Neural cell (in vitro differentiated cells): ENCODE measurements around the gene SKOR1. TPM values are rescaled to one million over a fixed set of nuclear protein-coding genes. Genes with fewer than 3 reads are reported as not detected.

ENCODE experiments used
- H2AFZ ChIP-seq: fragments of 200-600, 300-800 bp; sonication (generic), shearing (Covaris generic); 2 replicates; pipeline ENCODE4 v1.6.0; 2014; ENCODE audit warnings: low read depth, mild to moderate bottlenecking, antibody characterized with exemption, low read length, moderate library complexity
- H3F3A ChIP-seq: fragments of 200-600 bp; shearing (Covaris generic); 2 replicates; pipeline ENCODE4 v1.6.1; 2016; ENCODE audit warnings: mild to moderate bottlenecking, moderate library complexity, mixed read lengths, antibody characterized with exemption, low read length; ENCODE audit not compliant: insufficient read depth, poor library complexity, severe bottlenecking
- H3K27ac ChIP-seq: fragments of 200-600, 300-800 bp; sonication (generic), shearing (Covaris generic); 2 replicates; pipeline ENCODE4 v1.5.1; 2014; ENCODE audit warnings: mild to moderate bottlenecking, low read length, moderate library complexity
- H3K27me3 ChIP-seq: fragments of 300-800, 200-600 bp; sonication (generic), shearing (Covaris generic); 2 replicates; pipeline ENCODE4 v1.6.0; 2014; ENCODE audit warnings: mild to moderate bottlenecking, low read depth, low read length, moderate library complexity; ENCODE audit not compliant: insufficient read depth
- H3K36me3 ChIP-seq: fragments of 300-800, 200-600 bp; sonication (generic), shearing (Covaris generic); 2 replicates; pipeline ENCODE4 v1.5.1; 2014; ENCODE audit warnings: mild to moderate bottlenecking, antibody characterized with exemption, low read length, moderate library complexity; ENCODE audit not compliant: insufficient read depth
- H3K4me2 ChIP-seq: fragments of 300-800, 200-600 bp; sonication (generic), shearing (Covaris generic); 2 replicates; pipeline ENCODE4 v1.6.0; 2014; ENCODE audit warnings: mild to moderate bottlenecking, low read length
- H3K4me3 ChIP-seq: fragments of 300-800, 200-600 bp; sonication (generic), shearing (Covaris generic); 2 replicates; pipeline ENCODE4 v1.5.1; 2014; ENCODE audit warnings: mild to moderate bottlenecking, low read length, moderate library complexity
- H3K79me2 ChIP-seq: fragments of 200-600 bp; shearing (Covaris generic); replicated peaks from 2 replicates; pipeline ENCODE4 v1.6.0; 2014; ENCODE audit warnings: mild to moderate bottlenecking, low read length, moderate library complexity; ENCODE audit not compliant: insufficient read depth
- H3K9ac ChIP-seq: fragments of 300-800, 200-600 bp; sonication (generic), shearing (Covaris generic); 2 replicates; pipeline ENCODE4 v1.6.1; 2016; ENCODE audit warnings: mild to moderate bottlenecking, low read length, mixed read lengths
- H3K9me2 ChIP-seq: fragments of 200-600 bp; shearing (Covaris generic); 2 replicates; pipeline ENCODE4 v1.6.1; 2016; ENCODE audit warnings: mild to moderate bottlenecking, low read length, mixed read lengths; ENCODE audit not compliant: insufficient read depth
- H3K9me3 ChIP-seq: fragments of 200-600, 300-800 bp; sonication (generic), shearing (Covaris generic); 2 replicates; pipeline ENCODE4 v1.6.1; 2016; ENCODE audit warnings: mild to moderate bottlenecking, mixed run types, low read length, moderate library complexity, mixed read lengths
- H4K20me1 ChIP-seq: fragments of 200-600 bp; shearing (Covaris generic); 2 replicates; pipeline ENCODE4 v1.6.1; 2016; ENCODE audit warnings: mild to moderate bottlenecking, mixed run types; ENCODE audit not compliant: insufficient read depth
- EP300 ChIP-seq: fragments of 450-650 bp; conservative IDR thresholded peaks from 2 replicates; pipeline ENCODE4 v1.6.1; 2014; ENCODE audit warnings: antibody characterized with exemption, mild to moderate bottlenecking, moderate library complexity; ENCODE audit not compliant: poor library complexity, severe bottlenecking
- EZH2 ChIP-seq: fragments of 200-600, 300-800 bp; shearing (Covaris generic), sonication (generic); IDR thresholded peaks from 2 replicates; pipeline ENCODE4 v1.6.1; 2014; ENCODE audit warnings: antibody characterized with exemption, low read length, borderline replicate concordance, mild to moderate bottlenecking; ENCODE audit not compliant: insufficient read depth, poor library complexity, severe bottlenecking
- MXI1 ChIP-seq: fragments of 450-650 bp; conservative IDR thresholded peaks from 2 replicates; pipeline ENCODE4 v1.6.1; 2014; ENCODE audit warnings: antibody characterized with exemption, mild to moderate bottlenecking; ENCODE audit not compliant: poor library complexity, severe bottlenecking
- POLR2AphosphoS5 ChIP-seq: IDR thresholded peaks from 2 replicates; pipeline ENCODE4 v1.6.1; 2012
- RAD21 ChIP-seq: fragments of 450-650 bp; conservative IDR thresholded peaks from 2 replicates; pipeline ENCODE4 v1.6.1; 2014; ENCODE audit warnings: antibody characterized with exemption, mild to moderate bottlenecking, moderate library complexity
- SMC3 ChIP-seq: fragments of 450-650 bp; conservative IDR thresholded peaks from 2 replicates; pipeline ENCODE4 v1.6.1; 2014; ENCODE audit warnings: antibody characterized with exemption, mild to moderate bottlenecking, moderate library complexity; ENCODE audit not compliant: poor library complexity
- TAF1 ChIP-seq: IDR thresholded peaks from 2 replicates; pipeline ENCODE4 v1.6.1; 2012; ENCODE audit warnings: low read depth
- polyA plus RNA-seq: library from polyadenylated mRNA; depleted of rRNA; stranded (reverse); fragments of >200 nt; gene quantifications from 2 replicates; pipeline ENCODE4 v1.2.3, GENCODE V29; 2014
- TF ChIP-seq, protein P1 (sequence below): fragments of 450-650 bp; IDR thresholded peaks from 2 replicates; pipeline ENCODE4 v1.5.1; 2014; ENCODE audit warnings: antibody characterized with exemption, mild to moderate bottlenecking, moderate library complexity; ENCODE audit not compliant: poor library complexity, severe bottlenecking
- TF ChIP-seq, protein P2 (sequence below): IDR thresholded peaks from 2 replicates; pipeline ENCODE4 v1.6.1; 2012; ENCODE audit warnings: borderline replicate concordance

Gene SKOR1
- polyA plus RNA-seq, 1 donor from 2014 or later = 0.81 TPM

DNA sequence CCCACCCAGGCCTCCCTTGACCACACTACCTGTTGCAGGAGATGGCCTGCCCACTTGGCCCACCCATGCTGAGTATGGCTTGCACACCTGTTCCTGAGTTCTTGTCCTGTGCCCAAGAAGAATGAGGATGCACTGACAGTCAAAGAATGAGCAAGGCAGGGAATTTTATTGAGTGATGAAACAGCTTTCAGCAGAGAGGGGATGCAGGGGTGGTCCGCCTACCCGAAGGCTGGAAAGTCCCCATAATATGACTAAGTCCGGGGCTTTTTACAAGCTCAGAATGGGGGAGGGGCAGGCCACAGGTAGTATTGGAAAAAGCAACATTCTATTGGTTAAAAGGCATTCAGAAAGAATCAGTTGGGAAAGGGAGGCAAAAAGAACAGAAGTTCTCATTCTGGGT lies 44.4 kb downstream of the SKOR1 start:
- no peak for TF ChIP-seq EZH2
- TF ChIP-seq, protein P1, sequence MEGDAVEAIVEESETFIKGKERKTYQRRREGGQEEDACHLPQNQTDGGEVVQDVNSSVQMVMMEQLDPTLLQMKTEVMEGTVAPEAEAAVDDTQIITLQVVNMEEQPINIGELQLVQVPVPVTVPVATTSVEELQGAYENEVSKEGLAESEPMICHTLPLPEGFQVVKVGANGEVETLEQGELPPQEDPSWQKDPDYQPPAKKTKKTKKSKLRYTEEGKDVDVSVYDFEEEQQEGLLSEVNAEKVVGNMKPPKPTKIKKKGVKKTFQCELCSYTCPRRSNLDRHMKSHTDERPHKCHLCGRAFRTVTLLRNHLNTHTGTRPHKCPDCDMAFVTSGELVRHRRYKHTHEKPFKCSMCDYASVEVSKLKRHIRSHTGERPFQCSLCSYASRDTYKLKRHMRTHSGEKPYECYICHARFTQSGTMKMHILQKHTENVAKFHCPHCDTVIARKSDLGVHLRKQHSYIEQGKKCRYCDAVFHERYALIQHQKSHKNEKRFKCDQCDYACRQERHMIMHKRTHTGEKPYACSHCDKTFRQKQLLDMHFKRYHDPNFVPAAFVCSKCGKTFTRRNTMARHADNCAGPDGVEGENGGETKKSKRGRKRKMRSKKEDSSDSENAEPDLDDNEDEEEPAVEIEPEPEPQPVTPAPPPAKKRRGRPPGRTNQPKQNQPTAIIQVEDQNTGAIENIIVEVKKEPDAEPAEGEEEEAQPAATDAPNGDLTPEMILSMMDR = no peak
- no peak for TF ChIP-seq MXI1
- no peak for TF ChIP-seq RAD21
- TF ChIP-seq SMC3 = no peak
- no peak overlapping the region for H3K4me3 ChIP-seq
- no peak overlapping the region for H2AFZ ChIP-seq
- H3F3A ChIP-seq = no peaks in the 10 kb centered on the region
- H3K9me2 ChIP-seq = no peaks in the 10 kb centered on the region
- H3K27me3 ChIP-seq = no peaks in the 10 kb centered on the region
- H3K36me3 ChIP-seq = no peaks in the 10 kb centered on the region
- H3K9me3 ChIP-seq = peaks cover 4% of the 10 kb centered on the region
- no peaks in the 10 kb centered on the region for H4K20me1 ChIP-seq
- H3K27ac ChIP-seq = no peak overlapping the region
- H3K9ac ChIP-seq = no peak overlapping the region
- no peaks in the 10 kb centered on the region for H3K79me2 ChIP-seq
- H3K4me2 ChIP-seq = no peak overlapping the region

DNA sequence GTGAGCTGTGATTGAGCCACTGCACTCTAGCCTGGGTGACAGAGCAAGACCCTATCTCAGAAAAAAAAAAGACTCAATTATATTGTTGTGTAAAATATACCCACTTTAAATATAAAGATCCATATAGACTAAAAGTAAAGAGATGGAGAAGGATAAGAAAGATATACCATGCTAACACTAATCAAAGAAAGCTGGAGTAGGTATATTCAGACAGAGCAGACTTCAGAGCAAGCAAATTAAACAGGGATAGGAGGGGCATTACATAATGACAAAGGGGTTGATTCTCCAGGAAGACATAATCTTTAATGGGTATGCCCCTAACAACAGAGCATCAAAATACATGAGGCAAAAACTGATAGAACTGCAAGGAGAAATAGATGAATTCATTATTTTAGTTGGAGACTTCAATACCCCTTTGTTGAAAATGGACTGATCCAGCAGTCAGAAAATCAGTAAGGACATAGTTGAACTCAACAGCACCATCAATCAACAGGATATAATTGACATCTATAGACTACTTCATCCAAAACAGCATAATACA lies 45.6 kb downstream of the SKOR1 start:
- no peaks in the 10 kb centered on the region for H3K79me2 ChIP-seq
- no peaks in the 10 kb centered on the region for H3K9me2 ChIP-seq
- H3K4me3 ChIP-seq = no peak overlapping the region
- peaks cover 4% of the 10 kb centered on the region for H3K9me3 ChIP-seq
- no peak overlapping the region for H3K4me2 ChIP-seq
- no peaks in the 10 kb centered on the region for H3F3A ChIP-seq
- H2AFZ ChIP-seq = no peak overlapping the region
- H4K20me1 ChIP-seq = no peaks in the 10 kb centered on the region
- H3K36me3 ChIP-seq = no peaks in the 10 kb centered on the region
- TF ChIP-seq EZH2 (no peak), EP300 (no peak), MXI1 (no peak), TAF1 (no peak), RAD21 (no peak), SMC3 (no peak), POLR2AphosphoS5 (no peak)
- TF ChIP-seq, protein P2, sequence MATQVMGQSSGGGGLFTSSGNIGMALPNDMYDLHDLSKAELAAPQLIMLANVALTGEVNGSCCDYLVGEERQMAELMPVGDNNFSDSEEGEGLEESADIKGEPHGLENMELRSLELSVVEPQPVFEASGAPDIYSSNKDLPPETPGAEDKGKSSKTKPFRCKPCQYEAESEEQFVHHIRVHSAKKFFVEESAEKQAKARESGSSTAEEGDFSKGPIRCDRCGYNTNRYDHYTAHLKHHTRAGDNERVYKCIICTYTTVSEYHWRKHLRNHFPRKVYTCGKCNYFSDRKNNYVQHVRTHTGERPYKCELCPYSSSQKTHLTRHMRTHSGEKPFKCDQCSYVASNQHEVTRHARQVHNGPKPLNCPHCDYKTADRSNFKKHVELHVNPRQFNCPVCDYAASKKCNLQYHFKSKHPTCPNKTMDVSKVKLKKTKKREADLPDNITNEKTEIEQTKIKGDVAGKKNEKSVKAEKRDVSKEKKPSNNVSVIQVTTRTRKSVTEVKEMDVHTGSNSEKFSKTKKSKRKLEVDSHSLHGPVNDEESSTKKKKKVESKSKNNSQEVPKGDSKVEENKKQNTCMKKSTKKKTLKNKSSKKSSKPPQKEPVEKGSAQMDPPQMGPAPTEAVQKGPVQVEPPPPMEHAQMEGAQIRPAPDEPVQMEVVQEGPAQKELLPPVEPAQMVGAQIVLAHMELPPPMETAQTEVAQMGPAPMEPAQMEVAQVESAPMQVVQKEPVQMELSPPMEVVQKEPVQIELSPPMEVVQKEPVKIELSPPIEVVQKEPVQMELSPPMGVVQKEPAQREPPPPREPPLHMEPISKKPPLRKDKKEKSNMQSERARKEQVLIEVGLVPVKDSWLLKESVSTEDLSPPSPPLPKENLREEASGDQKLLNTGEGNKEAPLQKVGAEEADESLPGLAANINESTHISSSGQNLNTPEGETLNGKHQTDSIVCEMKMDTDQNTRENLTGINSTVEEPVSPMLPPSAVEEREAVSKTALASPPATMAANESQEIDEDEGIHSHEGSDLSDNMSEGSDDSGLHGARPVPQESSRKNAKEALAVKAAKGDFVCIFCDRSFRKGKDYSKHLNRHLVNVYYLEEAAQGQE = no peak
- TF ChIP-seq, protein P1 = no peak
- no peaks in the 10 kb centered on the region for H3K27me3 ChIP-seq
- no peak overlapping the region for H3K27ac ChIP-seq
- H3K9ac ChIP-seq = no peak overlapping the region
